Upper lobe of right lung (tissue), 1 donor: ENCODE data around the gene GTPBP2. TPM values are rescaled to one million over a fixed set of nuclear protein-coding genes. Genes with fewer than 3 reads are reported as not detected.
"Not testable (repeated sequence)": the region's sequence is repeated elsewhere in the genome, so short reads cannot be mapped to it uniquely, and the experiment has no call there.

ENCODE experiments used
- ATAC-seq: fragments of 200-7000 bp; cut with Tn5 transposase; one replicate; pipeline ENCODE4 v1.9.1; 2020; ENCODE audit warnings: mild to moderate bottlenecking, moderate library complexity
- DNase-seq: peaks from one replicate; pipeline ENCODE4 v3.0.0-alpha.2; 2020
- H3K27ac ChIP-seq: fragments of 200-600 bp; one replicate; pipeline ENCODE4 v1.8.0; 2022
- H3K27me3 ChIP-seq: fragments of 200-600 bp; one replicate; pipeline ENCODE4 v1.8.0; 2022; ENCODE audit warnings: mild to moderate bottlenecking
- H3K36me3 ChIP-seq: fragments of 200-600 bp; one replicate; pipeline ENCODE4 v1.8.0; 2022
- H3K4me1 ChIP-seq: fragments of 200-600 bp; one replicate; pipeline ENCODE4 v1.8.0; 2022
- H3K4me3 ChIP-seq: fragments of 200-600 bp; one replicate; pipeline ENCODE4 v1.8.0; 2022; ENCODE audit warnings: mild to moderate bottlenecking
- H3K9me3 ChIP-seq: fragments of 200-600 bp; one replicate; pipeline ENCODE4 v1.8.0; 2022
- CTCF ChIP-seq: fragments of 200-600 bp; IDR thresholded peaks from one replicate; pipeline ENCODE4 v1.8.0; 2022; ENCODE audit warnings: antibody characterized with exemption
- intact Hi-C: fragments of 100-400 bp; cut with DNase I; formaldehyde crosslinking; loops from one replicate; pipeline ENCODE4 v1.11.0; 2022
- total RNA-seq: library from RNA; stranded (reverse); fragmentation: NEBNext Ultra II Directional; extraction: Animal tissue kit (Norgen Biotek cat#: 25700); gene quantifications from one replicate; pipeline ENCODE4 v1.2.1, GENCODE V29; 2021
- donor health status: DM: no; HTN: yes; CAD: no; lungs with severe emphysema.

The GTPBP2 gene
- total RNA-seq, 1 donor from 2014 or later: 85.7 TPM

GRCh38 chr6:43606019-43606418 lies 23.0 kb downstream of the GTPBP2 start:
- H3K4me3 ChIP-seq: no peak overlapping the region

GRCh38 chr6:43604174-43604573 lies 24.9 kb downstream of the GTPBP2 start:
- no peak overlapping the region for H3K4me3 ChIP-seq
- H3K9me3 ChIP-seq: no peaks in the 10 kb centered on the region
- H3K4me1 ChIP-seq: no peaks in the 10 kb centered on the region
- no peak for DNase-seq
- intact Hi-C loops: no loop called here
- no peak for ATAC-seq
- H3K27ac ChIP-seq: no peak overlapping the region
- peaks cover 73% of the 10 kb centered on the region for H3K36me3 ChIP-seq
- no peaks in the 10 kb centered on the region for H3K27me3 ChIP-seq
- TF ChIP-seq CTCF: no peak

More at GRCh38 chr6:43606019-43606418, 23.0 kb downstream of the GTPBP2 start:
- Histone ChIP-seq H3K27ac (no peak overlapping the region), H3K9me3 (no peaks in the 10 kb centered on the region), H3K27me3 (no peaks in the 10 kb centered on the region), H3K36me3 (peaks cover 76% of the 10 kb centered on the region), H3K4me1 (no peaks in the 10 kb centered on the region)
- no peak for DNase-seq
- no peak for ATAC-seq
- intact Hi-C loops: no loop called here
- TF ChIP-seq CTCF: no peak

- DNase-seq (no peak), ATAC-seq (no peak)
- no peaks in the 10 kb centered on the region for H3K4me1 ChIP-seq
- no peaks in the 10 kb centered on the region for H3K27me3 ChIP-seq
- intact Hi-C loops: no loop called here
- no peak overlapping the region for H3K4me3 ChIP-seq
- H3K27ac ChIP-seq: no peak overlapping the region
- peaks cover 70% of the 10 kb centered on the region for H3K36me3 ChIP-seq
- no peak for TF ChIP-seq CTCF
- no peaks in the 10 kb centered on the region for H3K9me3 ChIP-seq
These were observed 28.5 kb downstream of the GTPBP2 start for GRCh38 chr6:43600595-43600994.

DNA sequence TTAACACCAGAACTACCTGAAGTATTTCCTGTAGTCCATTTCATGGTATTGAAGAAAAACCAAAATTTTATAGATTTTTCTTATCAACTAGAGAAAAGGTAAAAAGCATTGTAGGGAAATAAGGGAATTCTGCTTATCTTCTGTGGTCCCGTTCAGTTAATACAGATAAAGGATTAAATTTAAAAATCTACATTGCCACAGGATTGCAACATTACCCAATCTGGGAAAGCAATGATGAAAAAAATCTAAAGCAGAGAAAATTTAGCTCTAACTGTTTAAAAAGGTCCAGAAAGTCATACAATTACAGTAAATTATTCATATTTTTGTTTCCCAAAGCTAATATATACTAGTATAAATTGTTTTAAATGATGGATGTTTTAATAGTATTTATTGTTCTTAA lies 35.1 kb downstream of the GTPBP2 start:
- no peak for ATAC-seq
- H3K4me1 ChIP-seq: no peaks in the 10 kb centered on the region
- peaks cover 47% of the 10 kb centered on the region for H3K36me3 ChIP-seq
- H3K4me3 ChIP-seq: no peak overlapping the region
- no peaks in the 10 kb centered on the region for H3K27me3 ChIP-seq
- no peak for TF ChIP-seq CTCF
- no peaks in the 10 kb centered on the region for H3K9me3 ChIP-seq
- DNase-seq: no peak
- no peak overlapping the region for H3K27ac ChIP-seq
- intact Hi-C loops: no loop called here

DNA sequence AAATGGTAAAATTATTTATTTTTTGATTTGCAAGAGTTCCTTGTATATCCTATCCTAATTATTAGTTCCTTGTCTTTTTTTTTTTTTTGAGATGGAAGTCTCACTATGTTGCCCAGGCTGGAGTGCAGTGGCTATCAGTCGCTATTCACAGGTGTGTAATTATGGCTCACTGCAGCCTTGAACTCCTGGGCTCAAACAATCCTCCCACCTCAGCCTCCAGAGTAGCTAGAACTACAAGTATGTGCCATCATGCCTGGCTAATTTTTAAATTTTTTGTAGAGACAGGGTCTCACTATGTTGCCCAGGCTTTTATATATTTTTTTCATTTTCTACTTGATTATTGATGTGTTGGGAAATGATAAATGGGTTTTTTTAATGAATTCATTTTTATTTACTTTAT lies 39.5 kb downstream of the GTPBP2 start:
- H3K4me1 ChIP-seq, intact Hi-C loops, H3K27ac ChIP-seq, ATAC-seq, H3K4me3 ChIP-seq, H3K9me3 ChIP-seq, H3K27me3 ChIP-seq, DNase-seq: not testable (repeated sequence)
- H3K36me3 ChIP-seq: peaks cover 63% of the 10 kb centered on the region

- DNase-seq (no peak), ATAC-seq (no peak)
- no peak overlapping the region for H3K27ac ChIP-seq
- peaks cover 77% of the 10 kb centered on the region for H3K36me3 ChIP-seq
- TF ChIP-seq CTCF: no peak
- H3K4me1 ChIP-seq: no peaks in the 10 kb centered on the region
- H3K27me3 ChIP-seq: no peaks in the 10 kb centered on the region
- no peak overlapping the region for H3K4me3 ChIP-seq
- intact Hi-C loops: no loop called here
- H3K9me3 ChIP-seq: no peaks in the 10 kb centered on the region
These were observed 40.9 kb downstream of the GTPBP2 start for GRCh38 chr6:43588194-43588593.
